IMR-90 (cell line): ENCODE measurements around the gene PC. TPM values are rescaled to one million over a fixed set of nuclear protein-coding genes. Genes with fewer than 3 reads are reported as not detected.

Experiments used
- ATAC-seq: fragments of 200-7000 bp; cut with Tn5 transposase; 2 replicates; pipeline ENCODE4 v1.9.1; 2020; ENCODE audit warnings: low read depth, mild to moderate bottlenecking, moderate library complexity
- BruUV-seq: library from RNA; stranded (reverse); fragments of 400-500 nt; replicated peaks from 2 replicates; lab custom pipeline; 2021; lab: Mats Ljungman, UMichigan
- CTCF ChIA-PET: fragments of 300-600 bp; formaldehyde crosslinking; extraction: SDS; loops from one replicate; lab custom pipeline; 2021; ENCODE audit warnings: antibody characterized with exemption; lab: Yijun Ruan, JAX
- POLR2A ChIA-PET: fragments of 300-600 bp; sonication (Branson Sonifier 250); formaldehyde crosslinking; loops from one replicate; lab custom pipeline; 2022; ENCODE audit warnings: antibody characterized with exemption; ENCODE audit not compliant: unreplicated experiment; lab: Charles Lee
- DNase-seq: peaks from one replicate; pipeline ENCODE4 v3.0.0; 2013
- H2AFZ ChIP-seq: replicated peaks from 2 replicates; pipeline ENCODE3; 2013; ENCODE audit warnings: low read length, mild to moderate bottlenecking; ENCODE audit not compliant: poor library complexity
- H2AK5ac ChIP-seq: 2 replicates; pipeline ENCODE4 v1.6.1; 2013; ENCODE audit warnings: low read depth, low read length, inconsistent platforms
- H2AK9ac ChIP-seq: replicated peaks from 2 replicates; pipeline ENCODE3; 2013; ENCODE audit warnings: mild to moderate bottlenecking, low read depth, low read length, moderate library complexity; ENCODE audit not compliant: poor library complexity
- H2BK120ac ChIP-seq: 2 replicates; pipeline ENCODE4 v1.6.1; 2013; ENCODE audit warnings: low read depth, low read length, inconsistent platforms
- H2BK15ac ChIP-seq: 3 replicates; pipeline ENCODE4 v1.6.1; 2013; ENCODE audit warnings: low read depth, low read length, inconsistent platforms
- H2BK20ac ChIP-seq: 2 replicates; pipeline ENCODE4 v1.6.1; 2013; ENCODE audit warnings: low read depth, mild to moderate bottlenecking, inconsistent platforms, low read length, moderate library complexity
- H2BK5ac ChIP-seq: 2 replicates; pipeline ENCODE4 v1.6.1; 2013; ENCODE audit warnings: mild to moderate bottlenecking, low read depth, low read length, inconsistent platforms; ENCODE audit not compliant: poor library complexity, severe bottlenecking
- H3K14ac ChIP-seq: replicated peaks from 2 replicates; pipeline ENCODE4 v1.6.1; 2013; ENCODE audit warnings: low read depth, low read length, inconsistent platforms
- H3K18ac ChIP-seq: 2 replicates; pipeline ENCODE4 v1.6.1; 2013; ENCODE audit warnings: low read depth, low read length, control low read depth
- H3K23ac ChIP-seq: 2 replicates; pipeline ENCODE4 v1.6.1; 2013; ENCODE audit warnings: low read depth, low read length, inconsistent platforms
- H3K27ac ChIP-seq: 2 replicates; pipeline ENCODE4 v1.5.1; 2013; ENCODE audit warnings: mild to moderate bottlenecking, control low read depth, low read length; ENCODE audit not compliant: insufficient read depth
- H3K27me3 ChIP-seq: 2 replicates; pipeline ENCODE4 v1.6.1; 2013; ENCODE audit warnings: low read length; ENCODE audit not compliant: control insufficient read depth, insufficient read depth
- H3K36me3 ChIP-seq: 2 replicates; pipeline ENCODE4 v1.6.1; 2013; ENCODE audit warnings: low read length, mixed read lengths; ENCODE audit not compliant: control insufficient read depth, insufficient read depth
- H3K4ac ChIP-seq: 2 replicates; pipeline ENCODE4 v1.6.1; 2013; ENCODE audit warnings: low read depth, low read length, inconsistent platforms
- H3K4me1 ChIP-seq: 2 replicates; pipeline ENCODE4 v1.6.1; 2013; ENCODE audit warnings: low read length, mixed read lengths; ENCODE audit not compliant: control insufficient read depth, insufficient read depth
- H3K4me2 ChIP-seq: 2 replicates; pipeline ENCODE4 v1.6.1; 2013; ENCODE audit warnings: low read depth, mild to moderate bottlenecking, control low read depth, low read length, moderate library complexity
- H3K4me3 ChIP-seq: 2 replicates; pipeline ENCODE4 v1.5.1; 2013; ENCODE audit warnings: low read depth, mild to moderate bottlenecking, control low read depth, low read length, moderate library complexity; ENCODE audit not compliant: insufficient read depth
- H3K56ac ChIP-seq: 2 replicates; pipeline ENCODE4 v1.6.1; 2013; ENCODE audit warnings: low read length, inconsistent platforms; ENCODE audit not compliant: insufficient read depth; ENCODE audit errors: extremely low read depth
- H3K79me1 ChIP-seq, 2 experiments: 2 replicates each; pipeline ENCODE4 v1.6.1; 2013; ENCODE audit warnings: low read length in 2 of 2, inconsistent platforms in 1 of 2, low read depth in 1 of 2
- H3K9ac ChIP-seq: 2 replicates; pipeline ENCODE4 v1.6.1; 2013; ENCODE audit warnings: low read depth, low read length, control low read depth
- H3K9me1 ChIP-seq: 2 replicates; pipeline ENCODE4 v1.6.1; 2013; ENCODE audit warnings: low read length, inconsistent platforms; ENCODE audit not compliant: insufficient read depth
- H3K9me3 ChIP-seq: 2 replicates; pipeline ENCODE4 v1.6.1; 2013; ENCODE audit warnings: low read length; ENCODE audit not compliant: control insufficient read depth, insufficient read depth
- H4K20me1 ChIP-seq: 2 replicates; pipeline ENCODE4 v1.6.1; 2013; ENCODE audit warnings: low read length, inconsistent platforms; ENCODE audit not compliant: insufficient read depth
- H4K5ac ChIP-seq: 2 replicates; pipeline ENCODE4 v1.6.1; 2013; ENCODE audit warnings: mild to moderate bottlenecking, low read depth, low read length, control low read depth
- H4K8ac ChIP-seq, 2 experiments: 2 replicates each; pipeline ENCODE4 v1.6.1; 2013; ENCODE audit warnings: low read depth in 2 of 2, low read length in 2 of 2, control low read depth in 1 of 2, inconsistent platforms in 1 of 2
- H4K91ac ChIP-seq: 2 replicates; pipeline ENCODE4 v1.6.1; 2013; ENCODE audit warnings: low read depth, low read length, inconsistent platforms; ENCODE audit not compliant: insufficient read depth
- BHLHE40 ChIP-seq: fragments of 150-350 bp; IDR thresholded peaks from 2 replicates; pipeline ENCODE4 v1.6.1; 2016; ENCODE audit warnings: mild to moderate bottlenecking, low read depth, low read length
- CEBPB ChIP-seq: IDR thresholded peaks from 2 replicates; pipeline ENCODE4 v1.6.1; 2012; ENCODE audit warnings: low read depth, low read length, improper control_type of control experiment
- FOS ChIP-seq: fragments of 150-350 bp; IDR thresholded peaks from 2 replicates; pipeline ENCODE4 v1.6.1; 2016; ENCODE audit warnings: low read depth, low read length
- MAFK ChIP-seq: IDR thresholded peaks from 2 replicates; pipeline ENCODE4 v1.6.1; 2012; ENCODE audit warnings: low read depth, low read length, improper control_type of control experiment
- MAZ ChIP-seq: IDR thresholded peaks from 2 replicates; pipeline ENCODE4 v1.6.1; 2012; ENCODE audit warnings: low read depth, mild to moderate bottlenecking, low read length, improper control_type of control experiment, moderate library complexity, borderline replicate concordance
- MXI1 ChIP-seq: IDR thresholded peaks from 2 replicates; pipeline ENCODE4 v1.6.1; 2012; ENCODE audit warnings: low read depth, mild to moderate bottlenecking, low read length, moderate library complexity, borderline replicate concordance
- NFE2L2 ChIP-seq: fragments of 150-350 bp; IDR thresholded peaks from 2 replicates; pipeline ENCODE4 v1.6.1; 2016; ENCODE audit warnings: low read depth, mild to moderate bottlenecking, low read length
- RCOR1 ChIP-seq: IDR thresholded peaks from 2 replicates; pipeline ENCODE4 v1.6.1; 2012; ENCODE audit warnings: mild to moderate bottlenecking, low read length, improper control_type of control experiment; ENCODE audit not compliant: insufficient replicate concordance
- SMC3 ChIP-seq: fragments of 150-350 bp; IDR thresholded peaks from 2 replicates; pipeline ENCODE4 v1.6.1; 2016; ENCODE audit warnings: low read depth, mild to moderate bottlenecking, antibody characterized with exemption, low read length, moderate library complexity
- USF2 ChIP-seq: fragments of 150-350 bp; IDR thresholded peaks from 2 replicates; pipeline ENCODE4 v1.6.1; 2017; ENCODE audit warnings: mild to moderate bottlenecking, antibody characterized with exemption, low read length, low read depth
- WGBS, 2 experiments: methylation state at CpG; one replicate each; pipeline versions ENCODE4 v1.1.5 to v1.1.7; 2013; ENCODE audit warnings: missing lambda C conversion rate in 2 of 2; ENCODE audit not compliant: insufficient read length in 1 of 2; ENCODE audit errors: extremely low coverage in 2 of 2; 5-methylcytosine and 5-hydroxymethylcytosine counted together
- dilution Hi-C: fragments of 300-500 bp; cut with HindIII; formaldehyde crosslinking; loops from one replicate; pipeline ENCODE4 v1.14.3; 2018; ENCODE audit warnings: low sequenced_read_pairs; ENCODE audit not compliant: unreplicated experiment
- in situ Hi-C: fragments of 300-500 bp; cut with MboI; formaldehyde crosslinking; loops from 3 replicates; pipeline ENCODE4 v1.14.3; 2019; ENCODE audit warnings: low sequenced_read_pairs, inconsistent platforms, mixed read lengths
- intact Hi-C: fragments of 100-400 bp; cut with micrococcal nuclease; formaldehyde crosslinking; loops from 2 replicates; pipeline ENCODE4 v1.10.0; 2022
- polyA plus RNA-seq, 3 experiments: library from polyadenylated mRNA; depleted of rRNA; stranded (reverse); fragments of >200 nt; gene quantifications; 2 replicates each; pipeline ENCODE4 v1.2.3, GENCODE V29; 2012; ENCODE audit warnings: low replicate concordance in 1 of 3
- total RNA-seq: library from RNA; depleted of rRNA; stranded (reverse); fragments of >200 nt; gene quantifications from 2 replicates; pipeline ENCODE4 v1.2.3, GENCODE V29; 2012
- TF ChIP-seq, protein P1 (sequence below): conservative IDR thresholded peaks from 2 replicates; pipeline ENCODE4 v1.5.1; 2012; ENCODE audit warnings: mild to moderate bottlenecking, low read depth, low read length, improper control_type of control experiment

Gene PC
- total and polyA plus RNA-seq, 2 of the 4 experiments (the other 2 are of a cell fraction) = 13.6 to 15.7 TPM

- no peak for DNase-seq
- H2BK15ac ChIP-seq = no peak overlapping the region
- H3K36me3 ChIP-seq = peaks cover 43% of the 10 kb centered on the region
- no peak overlapping the region for H4K8ac ChIP-seq
- H4K91ac ChIP-seq = no peak overlapping the region
- POLR2A ChIA-PET = no interaction called here
- in situ Hi-C loops (no loop called here), dilution Hi-C loops (no loop called here), intact Hi-C loops (no loop called here)
- H3K56ac ChIP-seq = no peak overlapping the region
- H3K23ac ChIP-seq = no peak overlapping the region
- TF ChIP-seq USF2 = no peak
- TF ChIP-seq BHLHE40 = no peak
- TF ChIP-seq FOS = no peak
- TF ChIP-seq, protein P1, sequence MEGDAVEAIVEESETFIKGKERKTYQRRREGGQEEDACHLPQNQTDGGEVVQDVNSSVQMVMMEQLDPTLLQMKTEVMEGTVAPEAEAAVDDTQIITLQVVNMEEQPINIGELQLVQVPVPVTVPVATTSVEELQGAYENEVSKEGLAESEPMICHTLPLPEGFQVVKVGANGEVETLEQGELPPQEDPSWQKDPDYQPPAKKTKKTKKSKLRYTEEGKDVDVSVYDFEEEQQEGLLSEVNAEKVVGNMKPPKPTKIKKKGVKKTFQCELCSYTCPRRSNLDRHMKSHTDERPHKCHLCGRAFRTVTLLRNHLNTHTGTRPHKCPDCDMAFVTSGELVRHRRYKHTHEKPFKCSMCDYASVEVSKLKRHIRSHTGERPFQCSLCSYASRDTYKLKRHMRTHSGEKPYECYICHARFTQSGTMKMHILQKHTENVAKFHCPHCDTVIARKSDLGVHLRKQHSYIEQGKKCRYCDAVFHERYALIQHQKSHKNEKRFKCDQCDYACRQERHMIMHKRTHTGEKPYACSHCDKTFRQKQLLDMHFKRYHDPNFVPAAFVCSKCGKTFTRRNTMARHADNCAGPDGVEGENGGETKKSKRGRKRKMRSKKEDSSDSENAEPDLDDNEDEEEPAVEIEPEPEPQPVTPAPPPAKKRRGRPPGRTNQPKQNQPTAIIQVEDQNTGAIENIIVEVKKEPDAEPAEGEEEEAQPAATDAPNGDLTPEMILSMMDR = no peak
- no peak for TF ChIP-seq MAZ
- no peak for TF ChIP-seq RCOR1
- no peak for TF ChIP-seq NFE2L2
- no peak for TF ChIP-seq CEBPB
- TF ChIP-seq MAFK = no peak
- TF ChIP-seq SMC3 = no peak
- no peak for TF ChIP-seq MXI1
- H2AK5ac ChIP-seq = no peak overlapping the region
- H4K5ac ChIP-seq = no peak overlapping the region
- 0 out of 2 replicates have a peak, but pooled peaks cover 3% of the 10 kb centered on the region for H4K20me1 ChIP-seq
- H3K4me1 ChIP-seq = peaks cover 4% of the 10 kb centered on the region
- no peaks in the 10 kb centered on the region for H3K9me3 ChIP-seq
- no peak overlapping the region for H2AFZ ChIP-seq
- no peak overlapping the region for H3K4me3 ChIP-seq
- H3K9me1 ChIP-seq = peaks cover 15% of the 10 kb centered on the region; the same call in 1 of the 2 replicates
- H3K18ac ChIP-seq = no peak overlapping the region
- CTCF ChIA-PET = no interaction called here
- H3K79me1 ChIP-seq = peaks cover 3 to 18% of the 10 kb centered on the region in 2 experiments; a peak in 3 of 4 replicates
- no peak overlapping the region for H3K14ac ChIP-seq
- no peak overlapping the region for H2AK9ac ChIP-seq
- H3K4ac ChIP-seq = no peak overlapping the region
- ATAC-seq = no peak
- no peak overlapping the region for H3K9ac ChIP-seq
- no peak overlapping the region for H3K27ac ChIP-seq
- no CpG with 5 or more reads among the region's 4 CpGs for WGBS, 2 experiments
- no TSS peak for BruUV-seq
- no peak overlapping the region for H3K4me2 ChIP-seq
- H3K27me3 ChIP-seq = no peaks in the 10 kb centered on the region
- H2BK20ac ChIP-seq = no peak overlapping the region
- H2BK5ac ChIP-seq = no peak overlapping the region
- H2BK120ac ChIP-seq = no peak overlapping the region
Measured at GRCh38 chr11:66851239-66851596, 107.0 kb downstream of the PC start.
